NCI-H1417 treated with DMSO at 0.1 percent for 48 hours (cell line): Measurements from ENCODE around the gene TRAM2.

ENCODE experiments used
- DNase-seq: peaks from one replicate; lab custom pipeline; 2025; lab: John Stamatoyannopoulos, UW

The TRAM2 gene

DNA sequence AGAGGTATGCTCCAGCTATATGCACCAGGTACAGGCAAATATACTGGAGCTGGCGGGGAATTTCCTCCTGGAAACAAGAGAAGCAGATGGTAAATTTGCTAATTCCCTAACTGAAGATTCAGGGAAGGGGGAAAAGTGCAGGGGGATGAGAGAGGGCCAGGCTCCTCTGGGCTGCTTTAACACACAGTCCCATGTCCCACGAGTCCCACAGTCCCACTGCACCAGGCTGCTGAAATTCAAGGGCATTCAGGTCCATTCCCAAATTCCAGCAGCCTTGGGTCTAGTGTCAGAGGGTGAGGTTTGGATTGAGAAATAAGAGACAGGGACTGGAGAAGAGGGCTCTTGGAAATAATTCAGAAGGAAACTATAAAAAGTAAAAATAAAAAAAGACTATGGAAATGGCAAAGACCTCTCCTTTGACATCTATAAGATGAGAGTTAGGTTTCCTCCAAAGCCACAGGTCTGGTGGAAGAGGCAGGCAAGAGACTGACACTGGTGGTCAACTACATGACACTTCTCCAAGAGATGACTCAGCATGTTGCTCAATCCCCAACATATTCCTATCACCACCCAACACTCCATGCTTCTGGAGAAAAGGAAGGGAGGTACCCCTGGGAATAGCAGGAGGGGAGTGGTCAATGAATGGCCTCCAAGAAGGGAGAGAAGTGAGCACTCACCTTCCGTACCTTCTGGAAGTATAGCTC is 69.2 kb downstream of the TRAM2 start:
- DNase-seq = no peak

- DNase-seq = no peak
Measured at GRCh38 chr6:52506476-52506875, 70.4 kb downstream of the TRAM2 start.

DNA sequence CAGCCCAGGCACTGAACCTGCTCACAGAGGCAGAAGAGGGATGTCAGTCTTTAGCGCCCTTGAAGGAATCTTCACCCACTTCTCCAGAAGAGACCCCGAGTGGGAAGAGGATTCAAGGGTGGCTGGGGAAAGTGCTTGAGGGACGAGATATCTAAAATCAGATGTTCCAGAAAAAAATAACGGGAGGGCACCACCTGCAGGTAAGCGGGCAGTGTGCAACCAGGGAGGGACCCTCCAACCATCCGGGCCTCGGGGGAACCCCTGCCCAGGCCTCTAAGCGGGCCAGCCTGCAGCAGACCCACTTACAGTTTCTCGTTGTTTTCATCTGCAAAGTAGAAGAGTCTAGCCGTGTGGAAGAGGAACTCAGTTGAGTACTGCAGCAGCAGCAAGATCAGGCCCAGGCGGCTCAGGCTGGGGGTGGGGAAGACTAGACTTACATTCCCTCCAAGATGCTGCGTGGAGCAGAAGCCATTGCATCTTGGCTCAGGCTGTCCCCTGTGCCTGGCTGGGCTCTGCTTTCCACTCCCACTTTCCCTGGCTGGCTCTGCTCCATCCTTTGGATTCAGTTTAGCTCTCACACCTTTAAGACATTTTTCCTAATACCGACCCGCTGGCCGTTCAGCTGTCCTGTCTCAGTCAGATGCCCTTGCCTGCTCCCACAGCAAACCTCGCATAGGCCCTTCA is 71.0 kb downstream of the TRAM2 start:
- DNase-seq = no peak

DNA sequence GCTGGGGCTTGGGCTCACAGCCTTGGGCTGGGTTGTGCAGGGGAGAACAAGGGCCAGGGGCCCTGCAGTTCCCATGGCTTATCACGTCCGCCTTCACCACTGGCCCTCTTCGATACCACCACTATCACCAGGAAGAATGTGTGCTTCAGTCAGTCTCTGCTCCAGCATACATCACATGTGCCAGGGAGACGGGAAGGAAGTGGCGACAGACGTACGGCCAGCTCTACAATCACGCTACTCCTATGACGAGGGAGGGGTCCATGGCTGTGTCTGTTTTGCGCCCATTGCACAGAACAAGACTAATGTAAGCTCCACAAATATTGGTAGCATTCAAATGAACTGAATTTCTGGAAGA is 72.1 kb downstream of the TRAM2 start:
- DNase-seq = no peak

DNA sequence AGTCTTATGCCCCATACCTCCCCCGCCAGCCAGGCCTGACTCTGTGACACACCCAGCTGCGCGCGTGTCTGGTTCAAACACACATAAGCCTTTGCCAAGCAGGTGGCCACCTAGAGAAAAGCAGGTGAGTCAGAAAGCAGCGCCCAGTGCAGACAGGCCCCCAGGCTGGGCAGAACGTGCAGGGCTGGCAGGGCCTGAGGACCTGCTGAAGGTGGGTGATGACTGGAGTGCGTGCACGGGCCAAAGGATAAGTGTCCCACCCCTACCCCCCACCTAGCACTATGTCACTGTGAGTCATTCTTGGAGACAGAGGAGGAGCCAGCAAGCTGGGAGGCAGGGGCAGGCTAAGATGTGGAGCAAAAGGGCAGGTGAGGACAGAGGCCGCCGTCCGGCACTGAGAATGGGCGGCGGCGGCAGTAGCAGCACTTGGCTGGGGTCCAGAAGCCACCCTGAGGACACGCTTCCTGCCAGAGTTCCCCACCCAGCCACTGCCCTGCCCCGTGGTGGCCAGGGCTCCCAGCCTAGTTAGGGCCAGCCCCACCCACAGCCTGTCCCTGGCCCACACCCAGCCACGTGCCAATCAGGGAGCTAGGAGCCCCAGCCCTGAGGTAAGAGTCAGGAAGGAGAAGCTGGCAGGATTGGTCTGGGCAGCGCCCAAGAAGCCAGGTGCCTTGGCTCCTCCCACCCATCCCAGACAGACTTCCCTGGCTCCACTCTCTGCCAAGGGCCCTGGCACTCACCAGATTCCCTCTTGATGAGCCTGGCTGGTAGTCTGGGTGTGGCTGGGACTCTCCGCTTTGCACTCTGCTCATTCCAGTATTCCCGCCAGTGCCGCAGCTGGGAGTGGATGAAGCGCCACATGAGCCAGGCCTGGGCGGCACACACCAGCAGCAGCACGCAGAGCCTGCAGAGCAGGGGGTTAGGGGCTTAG is 72.7 kb downstream of the TRAM2 start:
- peak; percentile 85 for DNase-seq

GRCh38 chr6:52503323-52503747 is 73.5 kb downstream of the TRAM2 start:
- no peak for DNase-seq

- no peak for DNase-seq
Measured at GRCh38 chr6:52502306-52503029, 74.4 kb downstream of the TRAM2 start.

DNA sequence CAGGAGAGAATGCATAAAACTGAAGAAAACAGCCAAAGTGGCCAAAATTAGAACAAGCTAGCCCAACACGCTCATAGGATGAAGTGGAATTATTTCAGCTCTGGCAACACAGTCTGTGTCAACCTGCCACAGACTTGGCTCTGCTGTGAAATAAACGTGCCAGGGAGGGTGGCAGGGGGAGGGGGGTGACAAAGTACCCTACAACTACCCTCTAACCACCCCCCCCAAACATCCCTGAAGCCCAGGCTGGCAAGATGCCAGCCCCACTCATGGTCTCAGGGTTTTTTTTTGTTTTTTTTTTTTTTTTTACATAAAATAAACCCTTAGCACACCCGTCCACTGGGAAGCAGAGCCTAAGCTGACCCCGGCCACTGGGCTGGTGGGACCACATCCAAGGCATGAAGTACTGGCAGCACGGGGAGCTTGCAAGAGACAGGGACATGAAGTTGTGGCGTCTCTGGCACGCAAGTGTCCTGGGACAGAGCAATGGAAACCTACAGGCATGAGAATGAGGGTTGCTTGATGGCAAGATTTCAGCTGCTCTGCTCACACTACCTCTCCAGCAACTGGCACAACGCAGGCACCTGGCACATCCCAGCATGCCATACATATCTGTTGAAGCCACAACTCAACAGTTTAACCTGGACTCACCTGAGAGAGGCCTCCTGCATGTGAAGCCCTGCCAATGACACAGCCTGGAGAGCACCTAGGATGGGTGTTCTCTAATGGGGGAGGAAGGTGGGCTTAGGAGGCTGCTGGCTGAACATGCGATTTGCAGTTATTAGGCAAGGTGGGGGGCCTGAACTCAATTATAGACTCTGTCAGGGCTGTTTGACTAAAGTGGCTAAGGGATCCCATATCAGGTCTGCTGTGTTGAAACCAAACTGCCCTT is 76.4 kb downstream of the TRAM2 start:
- no peak for DNase-seq

DNA sequence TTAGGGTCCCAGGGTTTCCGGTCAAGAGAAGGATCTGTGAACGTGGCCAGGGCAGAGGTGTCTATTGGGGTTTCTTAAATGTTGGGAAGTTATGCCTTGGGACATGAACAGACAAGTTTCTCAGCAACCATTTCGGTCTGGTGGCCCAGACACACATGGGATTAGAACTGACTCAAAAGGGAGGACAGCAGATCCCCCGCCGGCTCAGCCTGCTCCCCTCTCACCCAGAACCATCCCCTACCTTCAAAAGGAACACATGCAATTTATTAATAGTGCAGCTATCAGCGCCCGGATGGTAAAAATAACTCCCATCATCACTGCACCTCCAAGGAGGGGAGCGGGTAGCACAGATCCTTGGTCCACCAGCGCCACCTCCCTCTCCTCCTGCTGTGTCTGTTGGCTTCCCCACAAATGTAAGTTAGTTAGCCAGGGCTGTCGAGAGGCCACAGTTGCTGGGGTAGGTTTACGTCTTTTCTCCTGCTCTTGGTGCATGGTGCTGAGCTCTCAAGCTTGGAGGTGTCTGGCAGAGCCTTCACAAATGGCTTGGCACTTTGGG is 77.1 kb downstream of the TRAM2 start:
- DNase-seq = no peak

DNA sequence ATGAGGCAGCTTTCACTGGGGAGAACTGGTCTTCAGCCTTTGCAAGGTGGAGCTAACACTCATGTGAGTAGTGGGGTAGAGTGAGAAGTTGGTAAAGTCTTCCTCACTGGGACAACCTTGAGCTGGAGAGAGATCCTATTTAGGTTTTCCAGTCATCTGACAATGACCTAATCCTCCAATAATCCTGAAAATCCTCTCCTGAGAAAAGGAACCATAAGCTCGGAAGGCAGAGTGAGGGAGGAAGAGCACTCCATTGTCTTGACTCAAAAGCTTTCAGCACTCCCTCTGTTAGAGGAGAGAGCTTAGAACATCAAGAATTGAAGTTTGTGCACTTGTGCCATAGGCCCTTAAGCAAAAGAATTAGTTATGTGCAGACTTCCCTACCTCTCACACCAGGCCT is 77.8 kb downstream of the TRAM2 start:
- DNase-seq = no peak

GRCh38 chr6:52498538-52499017 is 78.3 kb downstream of the TRAM2 start:
- no peak for DNase-seq

- DNase-seq = peak; percentile 38
Measured at GRCh38 chr6:52497652-52498408, 79.0 kb downstream of the TRAM2 start.

GRCh38 chr6:52496631-52497030 is 80.2 kb downstream of the TRAM2 start:
- DNase-seq = no peak

DNA sequence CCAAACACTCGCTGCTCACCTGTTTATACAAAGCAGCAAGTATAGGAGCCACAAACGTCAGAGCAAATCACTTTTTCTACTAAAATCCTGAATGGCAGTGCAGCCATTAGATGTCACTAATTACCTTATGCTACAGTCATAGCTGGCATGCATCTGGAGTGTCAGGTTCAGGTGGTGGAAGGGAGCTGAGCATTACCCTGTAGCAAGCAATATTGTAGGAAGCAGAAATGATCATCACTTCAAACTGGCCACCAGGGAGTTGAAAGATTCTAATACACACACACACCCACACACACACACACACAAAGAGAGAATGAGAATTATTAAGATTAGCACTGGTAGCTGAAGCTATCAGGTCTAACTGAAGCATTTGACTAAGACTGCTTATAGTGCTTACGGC is 80.9 kb downstream of the TRAM2 start:
- DNase-seq = no peak

DNA sequence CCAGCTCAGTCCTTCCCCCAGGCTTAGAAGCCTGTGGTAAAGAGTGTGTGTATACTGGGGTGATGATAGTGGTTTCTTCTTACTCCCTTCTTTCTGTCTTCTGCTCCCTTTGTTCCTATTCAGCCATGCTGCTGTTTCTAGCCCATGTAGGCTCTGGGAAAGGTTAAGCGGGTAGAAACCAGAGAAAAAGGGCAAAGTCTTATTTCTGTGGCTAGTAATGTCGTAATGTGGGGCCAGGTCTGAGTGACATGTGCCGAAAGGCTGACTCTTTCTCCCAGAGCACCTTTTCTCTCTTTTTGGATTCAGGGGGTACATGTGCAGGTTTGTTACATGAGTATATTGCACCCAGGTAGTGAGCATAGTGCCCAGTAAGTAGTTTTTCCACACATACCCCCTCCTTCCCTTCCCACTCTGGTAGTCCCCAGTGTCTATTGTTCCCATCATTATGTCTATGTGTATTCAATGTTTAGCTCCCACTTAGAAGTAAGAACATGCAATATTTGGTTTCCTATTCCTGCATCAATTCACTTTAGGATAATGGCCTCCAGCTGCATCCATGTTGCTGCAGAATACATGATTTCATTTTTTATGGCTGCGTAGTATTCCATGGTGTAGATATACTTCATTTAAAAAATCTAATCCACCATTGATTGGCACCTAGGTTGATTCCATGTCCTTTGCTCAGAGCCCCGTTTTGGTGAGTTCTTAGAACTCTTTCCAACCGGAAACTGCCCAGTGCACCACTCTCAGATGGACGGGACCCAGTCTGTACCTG is 82.4 kb downstream of the TRAM2 start:
- DNase-seq = no peak

GRCh38 chr6:52493669-52494068 is 83.2 kb downstream of the TRAM2 start:
- no peak for DNase-seq

DNA sequence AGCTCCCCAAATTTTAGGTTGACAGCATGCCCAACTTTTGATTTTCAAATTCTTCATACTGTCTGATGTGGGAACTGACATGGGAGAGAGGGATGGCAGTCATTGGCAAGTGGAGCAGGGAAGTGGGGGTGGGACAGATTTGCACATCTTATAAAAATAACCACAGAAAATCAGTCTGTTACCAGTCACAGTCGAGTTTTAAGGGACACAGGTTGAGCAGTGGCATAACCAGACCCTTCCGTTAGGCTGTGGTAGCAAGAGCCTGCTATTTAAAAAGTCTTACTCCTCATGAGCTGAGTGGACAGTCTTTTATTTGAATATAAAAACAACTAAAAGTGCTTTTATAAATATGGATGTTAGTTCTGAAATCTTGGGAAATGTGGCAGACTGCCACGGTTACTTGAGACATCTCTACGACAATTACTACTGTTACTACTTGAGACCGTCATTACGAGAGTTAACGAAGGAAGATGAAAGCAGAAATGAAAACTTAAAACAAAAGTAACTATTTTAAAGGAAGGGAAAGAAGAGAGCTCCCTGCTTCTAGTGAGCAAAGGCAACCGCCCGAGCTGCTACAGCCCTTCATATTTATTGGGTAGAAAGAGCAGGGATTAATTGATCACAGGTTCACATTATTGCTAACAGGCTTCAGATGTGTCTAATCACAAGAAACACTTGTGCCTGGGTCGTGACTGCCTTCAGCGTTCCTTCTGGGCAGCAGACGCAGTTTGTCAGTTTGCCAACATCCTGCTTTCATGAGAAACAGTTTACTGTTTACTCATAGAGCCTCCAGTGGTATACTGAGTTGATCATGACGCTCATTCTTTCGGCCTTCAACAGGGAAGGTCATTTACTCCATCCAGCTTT is 85.4 kb downstream of the TRAM2 start:
- DNase-seq = no peak

DNA sequence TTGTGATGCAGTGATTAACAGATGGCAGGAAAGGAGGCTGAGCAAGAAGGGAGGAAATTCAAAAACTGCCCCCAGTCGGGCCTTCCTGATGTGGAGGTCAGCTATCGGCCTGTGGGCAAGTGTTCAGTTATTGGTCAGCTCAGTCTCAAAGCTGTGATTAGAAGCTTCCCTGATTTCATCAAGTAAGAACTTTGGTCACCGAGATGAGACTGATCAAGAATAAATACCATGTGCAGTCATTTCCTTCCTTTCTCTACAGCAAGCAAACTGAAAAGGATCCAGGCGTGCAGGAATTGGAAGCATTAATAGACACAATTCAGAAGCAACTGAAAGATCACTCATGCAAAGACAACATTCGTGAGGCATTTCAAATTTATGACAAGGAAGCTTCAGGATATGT is 87.0 kb downstream of the TRAM2 start:
- no peak for DNase-seq
